H1 (cell line): Measurements from ENCODE around the gene ZNF385C.

ENCODE experiments used
- EZH2 ChIP-seq: fragments of 200-600 bp; sonication (generic); IDR thresholded peaks from 2 replicates; pipeline ENCODE4 v1.7.1; 2012; ENCODE audit warnings: low read depth, mild to moderate bottlenecking, moderate library complexity, low read length, inconsistent platforms; ENCODE audit not compliant: severe bottlenecking
- POLR2A ChIP-seq, 2 experiments: IDR thresholded peaks; 1 replicate in 1 of 2; 2 replicates in 1 of 2; pipeline ENCODE4 v1.6.1; 2011; ENCODE audit warnings: low read depth in 2 of 2, low read length in 2 of 2, mild to moderate bottlenecking in 2 of 2; ENCODE audit errors: control extremely low read depth in 1 of 2
- POLR2AphosphoS5 ChIP-seq: IDR thresholded peaks from 2 replicates; pipeline ENCODE4 v1.6.1; 2011; ENCODE audit warnings: low read depth, low read length
- SIN3A ChIP-seq, 2 experiments: IDR thresholded peaks in 1 of 2; conservative IDR thresholded peaks in 1 of 2; 2 replicates each; pipeline ENCODE4 v1.6.1; 2011 to 2012; ENCODE audit warnings: low read length in 2 of 2, improper control_type of control experiment in 1 of 2, low read depth in 1 of 2, mild to moderate bottlenecking in 1 of 2
- SIX5 ChIP-seq: IDR thresholded peaks from 2 replicates; pipeline ENCODE4 v1.6.1; 2011; ENCODE audit warnings: mild to moderate bottlenecking, low read depth, low read length
- SUZ12 ChIP-seq: fragments of 200-600 bp; sonication (generic); IDR thresholded peaks from 2 replicates; pipeline ENCODE4 v1.6.1; 2012; ENCODE audit warnings: mild to moderate bottlenecking, inconsistent platforms, low read length, moderate library complexity, mixed read lengths
- YY1 ChIP-seq: IDR thresholded peaks from 2 replicates; pipeline ENCODE4 v1.6.1; 2011; ENCODE audit warnings: low read depth, mild to moderate bottlenecking, low read length
- ZNF274 ChIP-seq: IDR thresholded peaks from 2 replicates; pipeline ENCODE4 v1.7.0; 2012; ENCODE audit warnings: low read length, borderline replicate concordance; ENCODE audit errors: extremely low read depth
- TF ChIP-seq, protein P1 (sequence below), 3 experiments: IDR thresholded peaks; 1 replicate in 2 of 3; 2 replicates in 1 of 3; pipeline versions ENCODE4 v1.5.1 to v1.6.1; 2011; ENCODE audit warnings: low read length in 3 of 3, mild to moderate bottlenecking in 3 of 3, inconsistent platforms in 2 of 3, low read depth in 1 of 3, moderate library complexity in 1 of 3; ENCODE audit not compliant: insufficient read depth in 1 of 3; ENCODE audit errors: control extremely low read depth in 1 of 3

DNA sequence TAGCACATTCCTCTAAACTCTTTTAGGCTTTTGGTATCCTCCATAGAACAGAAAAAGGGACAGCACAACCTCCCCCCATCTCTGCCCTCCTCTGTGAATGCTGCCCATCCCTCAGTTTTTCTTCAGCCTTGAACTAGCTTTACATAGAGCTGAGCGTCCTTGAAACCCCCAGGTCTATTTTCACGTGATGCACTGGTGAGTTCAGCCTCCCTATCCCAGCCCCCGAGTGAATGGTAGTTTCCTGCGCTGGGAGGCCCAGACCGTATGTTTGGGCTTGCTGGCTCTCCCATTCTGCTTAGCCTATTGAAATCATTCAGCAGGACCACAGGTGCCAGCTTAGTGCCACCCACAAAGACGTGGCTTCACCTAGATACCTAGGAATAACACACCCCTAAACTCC, 22.5 kb downstream of the ZNF385C start:
- no peak for TF ChIP-seq POLR2AphosphoS5
- no peak for TF ChIP-seq ZNF274
- no peak for TF ChIP-seq YY1
- TF ChIP-seq, protein P1, sequence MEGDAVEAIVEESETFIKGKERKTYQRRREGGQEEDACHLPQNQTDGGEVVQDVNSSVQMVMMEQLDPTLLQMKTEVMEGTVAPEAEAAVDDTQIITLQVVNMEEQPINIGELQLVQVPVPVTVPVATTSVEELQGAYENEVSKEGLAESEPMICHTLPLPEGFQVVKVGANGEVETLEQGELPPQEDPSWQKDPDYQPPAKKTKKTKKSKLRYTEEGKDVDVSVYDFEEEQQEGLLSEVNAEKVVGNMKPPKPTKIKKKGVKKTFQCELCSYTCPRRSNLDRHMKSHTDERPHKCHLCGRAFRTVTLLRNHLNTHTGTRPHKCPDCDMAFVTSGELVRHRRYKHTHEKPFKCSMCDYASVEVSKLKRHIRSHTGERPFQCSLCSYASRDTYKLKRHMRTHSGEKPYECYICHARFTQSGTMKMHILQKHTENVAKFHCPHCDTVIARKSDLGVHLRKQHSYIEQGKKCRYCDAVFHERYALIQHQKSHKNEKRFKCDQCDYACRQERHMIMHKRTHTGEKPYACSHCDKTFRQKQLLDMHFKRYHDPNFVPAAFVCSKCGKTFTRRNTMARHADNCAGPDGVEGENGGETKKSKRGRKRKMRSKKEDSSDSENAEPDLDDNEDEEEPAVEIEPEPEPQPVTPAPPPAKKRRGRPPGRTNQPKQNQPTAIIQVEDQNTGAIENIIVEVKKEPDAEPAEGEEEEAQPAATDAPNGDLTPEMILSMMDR (IDR thresholded peaks at IDR 0.05; ENCODE audit: control extremely low read depth in 1 of 3, insufficient read depth in 1 of 3, low read depth in 1 of 3, low read length in 3 of 3), result no peak
- TF ChIP-seq EZH2, result no peak
- no peak for TF ChIP-seq POLR2A (IDR thresholded peaks at IDR 0.05; ENCODE audit: control extremely low read depth in 1 of 2, low read depth in 2 of 2, low read length in 2 of 2)
- TF ChIP-seq SUZ12, result no peak
- no peak for TF ChIP-seq SIN3A (conservative IDR thresholded peaks at IDR 0.05 in 1 of 2, IDR thresholded peaks at IDR 0.05 in 1 of 2; ENCODE audit: low read depth in 1 of 2, low read length in 2 of 2)
- TF ChIP-seq SIX5, result no peak
